ENCODE data around the gene KCNIP4. TPM values are rescaled to one million over a fixed set of nuclear protein-coding genes. Genes with fewer than 3 reads are reported as not detected.

The KCNIP4 gene
- total and polyA plus RNA-seq, 2 of the 4 experiments (the other 2 are of a cell fraction) = not detected

GRCh38 chr4:21733894-21734630 lies 214.5 kb downstream of the KCNIP4 start:
- Histone ChIP-seq H2AK5ac (ENCODE audit: low read depth, low read length) (no peak overlapping the region), H3K27ac (ENCODE audit: insufficient read depth, low read length) (no peak overlapping the region), H3K4me1 (ENCODE audit: control insufficient read depth, insufficient read depth, low read length) (no peaks in the 10 kb centered on the region), H2BK120ac (ENCODE audit: low read depth, low read length) (no peak overlapping the region), H3K18ac (ENCODE audit: low read depth, low read length) (no peak overlapping the region), H2AFZ (replicated peaks; ENCODE audit: low read length, poor library complexity) (no peak overlapping the region), H3K4me3 (ENCODE audit: insufficient read depth, low read depth, low read length) (no peak overlapping the region), H2BK20ac (ENCODE audit: low read depth, low read length) (no peak overlapping the region), H3K56ac (ENCODE audit: extremely low read depth, insufficient read depth, low read length) (no peak overlapping the region), H3K9ac (ENCODE audit: low read depth, low read length) (no peak overlapping the region), H3K23ac (ENCODE audit: low read depth, low read length) (no peak overlapping the region), H2BK5ac (ENCODE audit: low read depth, low read length, poor library complexity, severe bottlenecking) (no peak overlapping the region), H3K4me2 (ENCODE audit: low read depth, low read length) (no peak overlapping the region), H3K9me1 (ENCODE audit: insufficient read depth, low read length) (no peaks in the 10 kb centered on the region), H3K36me3 (ENCODE audit: control insufficient read depth, insufficient read depth, low read length) (no peaks in the 10 kb centered on the region), H4K91ac (ENCODE audit: insufficient read depth, low read depth, low read length) (no peak overlapping the region), H3K27me3 (ENCODE audit: control insufficient read depth, insufficient read depth, low read length) (no peaks in the 10 kb centered on the region), H3K9me3 (ENCODE audit: control insufficient read depth, insufficient read depth, low read length) (no peaks in the 10 kb centered on the region), H3K4ac (ENCODE audit: low read depth, low read length) (no peak overlapping the region), H4K20me1 (ENCODE audit: insufficient read depth, low read length) (no peaks in the 10 kb centered on the region), H2AK9ac (replicated peaks; ENCODE audit: low read depth, low read length, poor library complexity) (no peak overlapping the region), H2BK15ac (ENCODE audit: low read depth, low read length) (no peak overlapping the region), H4K8ac (ENCODE audit: low read depth in 2 of 2, low read length in 2 of 2) (no peak overlapping the region), H3K79me1 (ENCODE audit: low read depth in 1 of 2, low read length in 2 of 2) (no peaks in the 10 kb centered on the region), H3K14ac (replicated peaks; ENCODE audit: low read depth, low read length) (no peak overlapping the region), H4K5ac (ENCODE audit: low read depth, low read length) (no peak overlapping the region)
- WGBS, 2 experiments (ENCODE audit: extremely low coverage in 2 of 2, insufficient read length in 1 of 2) = no CpG with 5 or more reads among the region's 3 CpGs
- TF ChIP-seq SMC3 (IDR thresholded peaks at IDR 0.05; ENCODE audit: low read depth, low read length) = no peak
- no peak for TF ChIP-seq RCOR1 (IDR thresholded peaks at IDR 0.05; ENCODE audit: insufficient replicate concordance, low read length)
- TF ChIP-seq BHLHE40 (IDR thresholded peaks at IDR 0.05; ENCODE audit: low read depth, low read length) = no peak
- TF ChIP-seq POLR2A (IDR thresholded peaks at IDR 0.05; ENCODE audit: low read depth, low read length) = no peak
- no peak for TF ChIP-seq MAFK (IDR thresholded peaks at IDR 0.05; ENCODE audit: low read depth, low read length)
- no peak for TF ChIP-seq RAD21 (IDR thresholded peaks at IDR 0.05; ENCODE audit: low read length)
- no peak for TF ChIP-seq NFE2L2 (IDR thresholded peaks at IDR 0.05; ENCODE audit: low read depth, low read length)
- no peak for TF ChIP-seq USF2 (IDR thresholded peaks at IDR 0.05; ENCODE audit: low read depth, low read length)
- no peak for TF ChIP-seq MXI1 (IDR thresholded peaks at IDR 0.05; ENCODE audit: borderline replicate concordance, low read depth, low read length)
- TF ChIP-seq CEBPB (IDR thresholded peaks at IDR 0.05; ENCODE audit: low read depth, low read length) = no peak
- no peak for TF ChIP-seq RFX5 (IDR thresholded peaks at IDR 0.05; ENCODE audit: low read depth, low read length)
- TF ChIP-seq ELK1 (IDR thresholded peaks at IDR 0.05; ENCODE audit: borderline replicate concordance, low read depth, low read length) = no peak
- no peak for TF ChIP-seq FOS (IDR thresholded peaks at IDR 0.05; ENCODE audit: low read depth, low read length)
- TF ChIP-seq CHD1 (IDR thresholded peaks at IDR 0.05; ENCODE audit: low read depth, low read length) = no peak
- no peak for TF ChIP-seq CTCF (conservative IDR thresholded peaks at IDR 0.05; ENCODE audit: low read depth, low read length)
- TF ChIP-seq MAZ (IDR thresholded peaks at IDR 0.05; ENCODE audit: borderline replicate concordance, low read depth, low read length) = no peak
- dilution Hi-C loops (cut with HindIII; ENCODE audit: low sequenced_read_pairs, unreplicated experiment) (no loop called here), in situ Hi-C loops (cut with MboI; ENCODE audit: low sequenced_read_pairs) (no loop called here), intact Hi-C loops (cut with micrococcal nuclease) (no loop called here)
- ATAC-seq (ENCODE audit: low read depth) (no peak), DNase-seq (no peak)
- ChIA-PET POLR2A (ENCODE audit: unreplicated experiment) (no interaction called here), CTCF (no interaction called here)
- BruUV-seq (replicated peaks) = no TSS peak
